CD4-positive, CD25-positive, alpha-beta regulatory T cell (primary cell): ENCODE results near the gene PREX1. TPM values are rescaled to one million over a fixed set of nuclear protein-coding genes. Genes with fewer than 3 reads are reported as not detected.

Experiments used
- ATAC-seq, 2 donors: fragments of 150-1000 bp; cut with Tn5 transposase; one replicate each; pipeline ENCODE4 v1.10.0; 2021; ENCODE audit warnings: low read depth in 2 of 2, moderate number of reproducible peaks in 2 of 2, moderate library complexity in 1 of 2
- DNase-seq, 3 donors: peaks; one replicate each; pipeline versions ENCODE4 v3.0.0 to v3.0.0-alpha.2; 2012 to 2022; ENCODE audit warnings: mixed read lengths in 1 of 3
- H3K27ac ChIP-seq: one replicate; pipeline ENCODE4 v1.7.0; 2013; ENCODE audit warnings: mild to moderate bottlenecking, low read length; ENCODE audit not compliant: insufficient read depth, poor library complexity, severe bottlenecking
- H3K27me3 ChIP-seq: one replicate; pipeline ENCODE4 v1.7.0; 2013; ENCODE audit warnings: low read length; ENCODE audit not compliant: control insufficient read depth, insufficient read depth
- H3K36me3 ChIP-seq: one replicate; pipeline ENCODE4 v1.7.0; 2013; ENCODE audit warnings: mild to moderate bottlenecking, low read length, moderate library complexity; ENCODE audit not compliant: control insufficient read depth, insufficient read depth
- H3K4me1 ChIP-seq: 2 replicates; pipeline ENCODE4 v1.7.0; 2013; ENCODE audit warnings: mild to moderate bottlenecking, low read length; ENCODE audit not compliant: insufficient read depth, control insufficient read depth, poor library complexity, severe bottlenecking
- H3K4me3 ChIP-seq: one replicate; pipeline ENCODE4 v1.7.0; 2013; ENCODE audit warnings: low read depth, mild to moderate bottlenecking, low read length, moderate library complexity
- H3K9me3 ChIP-seq, 2 experiments: 1 replicate in 1 of 2; 2 replicates in 1 of 2; pipeline ENCODE4 v1.7.0; 2013; ENCODE audit warnings: low read length in 2 of 2, mild to moderate bottlenecking in 1 of 2, moderate library complexity in 1 of 2; ENCODE audit not compliant: control insufficient read depth in 2 of 2
- H3K27ac Mint-ChIP-seq, 3 donors: one replicate each; pipeline ENCODE4 v1.8.0; 2020 to 2022; ENCODE audit warnings: mild to moderate bottlenecking in 3 of 3, mixed read lengths in 3 of 3, moderate library complexity in 2 of 3
- H3K27me3 Mint-ChIP-seq: one replicate; pipeline ENCODE4 v1.8.0; 2022; ENCODE audit warnings: mild to moderate bottlenecking, mixed read lengths
- H3K36me3 Mint-ChIP-seq: one replicate; pipeline ENCODE4 v1.8.0; 2020; ENCODE audit warnings: mixed read lengths
- H3K4me1 Mint-ChIP-seq, 4 donors: one replicate each; pipeline ENCODE4 v1.8.0; 2020 to 2022; ENCODE audit warnings: mixed read lengths in 4 of 4, mild to moderate bottlenecking in 1 of 4
- H3K4me3 Mint-ChIP-seq, 4 donors: one replicate each; pipeline ENCODE4 v1.8.0; 2020 to 2022; ENCODE audit warnings: mild to moderate bottlenecking in 4 of 4, mixed read lengths in 4 of 4, moderate library complexity in 3 of 4
- H3K9me3 Mint-ChIP-seq, 7 donors: one replicate each; pipeline ENCODE4 v1.8.0; 2020 to 2022; ENCODE audit warnings: mixed read lengths in 7 of 7, mild to moderate bottlenecking in 3 of 7, moderate library complexity in 2 of 7
- polyA plus RNA-seq, 4 donors: library from polyadenylated mRNA; unstranded; fragments of 300-500 nt; fragmentation: Illumina TruSeq; gene quantifications; one replicate each; pipeline ENCODE4 v1.2.3, GENCODE V29; 2021
- total RNA-seq: library from RNA; stranded (reverse); gene quantifications from one replicate; pipeline ENCODE4 v1.2.3, GENCODE V29; 2022

Gene PREX1
- total and polyA plus RNA-seq, 5 donors from 2014 or later = 40.8 to 264 (median 57.0) TPM

DNA sequence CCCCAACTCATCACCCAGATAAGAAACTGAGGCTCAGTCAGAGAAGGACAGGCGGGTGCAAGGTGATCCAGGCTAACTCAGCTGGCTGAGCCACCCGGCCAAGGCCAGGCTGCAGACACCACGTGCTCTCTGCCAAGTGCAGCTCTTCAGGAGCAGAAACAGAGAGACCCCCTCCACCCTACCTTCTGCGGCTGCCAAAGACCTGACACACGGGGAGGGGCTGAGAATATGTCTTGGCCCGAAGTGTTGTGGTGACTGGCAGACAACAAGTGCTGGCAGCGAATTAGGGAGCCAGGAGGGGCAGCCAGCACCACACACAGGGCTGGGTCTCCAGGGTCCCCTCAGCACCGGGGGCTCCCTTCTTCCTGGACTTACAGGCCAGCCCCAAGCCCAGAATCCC is 22.5 kb downstream of the PREX1 start:
- H3K27ac ChIP-seq = no peak overlapping the region
- no peak overlapping the region for H3K4me3 Mint-ChIP-seq
- H3K27ac Mint-ChIP-seq = peak overlapping the region in 1 of 3 donors; percentile 63
- peaks cover 57% of the 10 kb centered on the region for H3K36me3 ChIP-seq
- no peaks in the 10 kb centered on the region for H3K27me3 ChIP-seq
- peaks cover 0 to 3% (median 0%) of the 10 kb centered on the region in 7 donors for H3K9me3 Mint-ChIP-seq
- H3K9me3 ChIP-seq = peaks cover 6 to 9% of the 10 kb centered on the region in 2 experiments
- H3K27me3 Mint-ChIP-seq = no peaks in the 10 kb centered on the region
- peaks cover 6 to 96% (median 62%) of the 10 kb centered on the region in 4 donors for H3K4me1 Mint-ChIP-seq
- DNase-seq (no peak), ATAC-seq (no peak)
- peaks cover 58% of the 10 kb centered on the region for H3K36me3 Mint-ChIP-seq
- no peak overlapping the region for H3K4me3 ChIP-seq
- peaks cover 58% of the 10 kb centered on the region for H3K4me1 ChIP-seq

DNA sequence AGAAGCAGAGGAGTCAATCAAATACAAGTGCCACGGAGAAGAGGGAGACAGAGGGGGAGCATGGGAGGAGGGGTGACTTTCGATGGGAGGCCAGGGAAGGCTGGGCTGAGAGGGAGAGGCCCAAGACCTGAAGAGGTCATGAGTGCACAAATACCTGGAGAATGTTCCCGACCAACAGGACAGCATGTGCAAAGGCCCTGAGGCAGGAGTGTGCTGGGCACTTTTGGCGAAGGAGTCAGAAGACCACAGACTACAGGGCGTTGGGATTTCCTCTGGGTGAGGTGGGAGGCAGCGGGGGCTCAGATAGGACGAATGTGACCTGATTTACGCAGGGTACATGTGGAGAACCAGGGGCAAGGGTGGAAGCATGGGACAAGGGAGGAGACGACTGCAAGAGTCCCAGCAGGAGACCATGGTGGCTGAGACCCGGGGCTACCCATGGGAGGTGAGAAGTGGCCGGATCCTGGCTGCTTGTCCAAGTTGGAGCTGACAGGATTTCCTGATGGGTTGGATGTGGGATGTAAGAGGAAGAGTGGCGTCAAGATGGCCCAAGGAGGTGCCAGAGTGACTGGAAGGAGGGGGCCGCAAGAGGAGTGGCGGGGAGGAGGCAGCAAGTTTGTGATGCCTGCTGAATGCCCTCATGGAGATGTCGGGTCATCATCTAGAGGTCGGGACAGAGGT is 23.4 kb downstream of the PREX1 start:
- peak overlapping the region in 2 of 3 donors; percentile 88 to 95 for H3K27ac Mint-ChIP-seq
- Histone ChIP-seq H3K4me1 (peaks cover 58% of the 10 kb centered on the region), H3K27me3 (no peaks in the 10 kb centered on the region), H3K36me3 (peaks cover 59% of the 10 kb centered on the region), H3K9me3 (peaks cover 6 to 9% of the 10 kb centered on the region in 2 experiments), H3K4me3 (peak overlapping the region; percentile 2), H3K27ac (no peak overlapping the region)
- H3K9me3 Mint-ChIP-seq = peaks cover 0 to 3% (median 0%) of the 10 kb centered on the region in 7 donors
- peaks cover 6 to 96% (median 65%) of the 10 kb centered on the region in 4 donors for H3K4me1 Mint-ChIP-seq
- no peak for DNase-seq
- no peak for ATAC-seq
- H3K4me3 Mint-ChIP-seq = peak overlapping the region in 2 of 4 donors; percentile 43 to 87
- H3K36me3 Mint-ChIP-seq = peaks cover 56% of the 10 kb centered on the region
- H3K27me3 Mint-ChIP-seq = no peaks in the 10 kb centered on the region

DNA sequence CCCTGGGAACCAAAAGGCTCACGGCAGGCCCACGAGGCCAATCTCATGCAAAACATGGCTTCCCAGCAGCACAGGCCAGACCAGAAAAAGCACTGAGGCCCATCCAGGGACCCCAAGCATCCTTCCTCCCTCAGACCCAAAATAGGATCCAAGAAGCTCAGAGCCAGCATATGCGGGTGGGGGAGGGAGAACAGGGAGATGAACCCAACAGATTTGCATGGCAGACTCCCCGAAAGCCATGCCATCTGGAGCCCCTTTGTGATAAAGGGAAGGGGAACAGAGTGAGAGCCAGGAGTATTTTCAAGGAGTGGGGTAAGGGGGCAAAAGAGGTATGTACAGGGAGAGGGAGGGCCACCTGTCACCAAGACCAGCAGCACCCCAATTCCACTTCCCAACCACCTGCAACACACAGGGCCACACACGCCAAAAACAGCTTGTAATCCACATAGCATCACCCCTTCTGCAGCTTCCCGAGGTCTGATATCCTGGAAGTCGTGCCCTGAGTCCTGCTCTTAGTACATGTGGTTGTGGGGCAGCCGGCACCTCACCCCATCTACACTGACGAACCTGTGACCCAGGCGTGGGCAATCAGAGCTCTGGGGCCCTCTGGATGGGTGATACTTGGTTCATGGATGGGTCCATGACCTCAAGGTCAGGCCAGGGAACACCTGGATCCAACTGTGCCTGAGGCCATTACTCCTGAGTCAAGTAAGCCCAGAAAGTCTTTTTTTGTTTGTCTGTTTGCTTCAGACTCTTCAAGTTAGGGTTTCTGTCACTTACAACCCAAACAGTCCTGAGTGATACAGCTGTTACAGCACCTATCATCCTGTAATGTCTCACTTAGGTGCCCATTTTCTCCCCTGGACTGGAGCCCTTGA is 24.4 kb downstream of the PREX1 start:
- H3K9me3 Mint-ChIP-seq = peaks cover 0 to 3% (median 0%) of the 10 kb centered on the region in 7 donors
- peak overlapping the region in 2 of 4 donors; percentile 13 to 87 for H3K4me3 Mint-ChIP-seq
- Histone ChIP-seq H3K4me1 (peaks cover 61% of the 10 kb centered on the region), H3K27me3 (no peaks in the 10 kb centered on the region), H3K36me3 (peaks cover 54% of the 10 kb centered on the region), H3K4me3 (peak overlapping the region; percentile 2), H3K9me3 (peaks cover 6 to 9% of the 10 kb centered on the region in 2 experiments), H3K27ac (no peak overlapping the region)
- H3K27ac Mint-ChIP-seq = peak overlapping the region in 2 of 3 donors; percentile 59 to 84
- ATAC-seq (no peak), DNase-seq (no peak)
- peaks cover 6 to 96% (median 59%) of the 10 kb centered on the region in 4 donors for H3K4me1 Mint-ChIP-seq
- no peaks in the 10 kb centered on the region for H3K27me3 Mint-ChIP-seq
- H3K36me3 Mint-ChIP-seq = peaks cover 47% of the 10 kb centered on the region

DNA sequence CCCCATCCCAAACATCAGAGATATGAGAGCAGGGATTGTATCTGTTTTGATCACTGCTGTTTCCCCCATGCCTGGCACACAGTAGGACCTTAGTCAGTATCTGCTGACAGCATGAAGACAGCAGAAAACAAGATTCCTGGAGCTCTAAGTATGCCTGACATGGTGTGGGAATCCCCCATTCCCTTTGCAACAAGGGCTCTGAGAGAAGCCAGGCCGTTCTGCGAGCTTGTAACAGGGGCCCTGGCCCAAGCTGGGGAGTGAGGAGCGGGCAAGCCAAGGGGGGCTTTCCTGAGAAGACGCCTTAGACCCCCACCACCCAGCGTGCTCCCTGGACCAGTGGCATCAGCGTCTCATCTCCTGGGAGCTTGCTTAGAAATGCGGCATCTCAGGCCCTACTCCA is 25.2 kb downstream of the PREX1 start:
- H3K9me3 ChIP-seq = peaks cover 6% of the 10 kb centered on the region in 2 experiments
- Mint-ChIP-seq H3K4me3 (peak overlapping the region in 2 of 4 donors; percentile 50 to 61), H3K4me1 (peaks cover 6 to 98% (median 63%) of the 10 kb centered on the region in 4 donors), H3K36me3 (peaks cover 44% of the 10 kb centered on the region), H3K9me3 (peaks cover 0 to 3% (median 0%) of the 10 kb centered on the region in 7 donors), H3K27me3 (no peaks in the 10 kb centered on the region), H3K27ac (peak overlapping the region in 2 of 3 donors; percentile 84 to 85)
- no peak for DNase-seq
- H3K27me3 ChIP-seq = no peaks in the 10 kb centered on the region
- peaks cover 53% of the 10 kb centered on the region for H3K36me3 ChIP-seq
- H3K27ac ChIP-seq = no peak overlapping the region
- no peak for ATAC-seq
- peaks cover 69% of the 10 kb centered on the region for H3K4me1 ChIP-seq
- H3K4me3 ChIP-seq = peak overlapping the region; percentile 7

DNA sequence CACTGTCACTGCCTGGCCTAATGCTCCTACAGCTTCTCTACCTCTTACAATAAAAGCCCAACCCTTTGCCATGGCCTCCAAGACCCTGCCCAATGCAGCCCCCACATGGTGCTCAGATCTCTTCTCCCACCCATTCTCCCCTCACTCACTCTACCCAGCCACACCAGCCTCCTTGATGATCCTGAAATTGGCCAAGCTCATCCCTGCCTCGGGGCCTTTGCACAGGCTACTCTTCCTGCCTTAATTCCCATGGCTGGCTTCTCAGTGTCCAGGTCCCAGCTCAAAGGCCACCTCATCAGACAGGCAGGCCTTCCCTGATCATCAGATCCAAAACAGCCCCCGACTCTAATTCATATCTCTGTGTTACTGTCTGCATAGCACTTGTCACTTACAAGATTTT is 25.6 kb downstream of the PREX1 start:
- ATAC-seq = no peak
- H3K4me1 ChIP-seq = peaks cover 73% of the 10 kb centered on the region
- H3K36me3 ChIP-seq = peaks cover 51% of the 10 kb centered on the region
- H3K9me3 Mint-ChIP-seq = peaks cover 0 to 3% (median 0%) of the 10 kb centered on the region in 7 donors
- DNase-seq = no peak
- H3K4me1 Mint-ChIP-seq = peaks cover 2 to 98% (median 67%) of the 10 kb centered on the region in 4 donors
- H3K4me3 ChIP-seq = no peak overlapping the region
- H3K27me3 ChIP-seq = no peaks in the 10 kb centered on the region
- no peaks in the 10 kb centered on the region for H3K27me3 Mint-ChIP-seq
- peaks cover 40% of the 10 kb centered on the region for H3K36me3 Mint-ChIP-seq
- H3K9me3 ChIP-seq = peaks cover 2 to 3% of the 10 kb centered on the region in 2 experiments
- peak overlapping the region; percentile 15 to 63 (median 56) for H3K4me3 Mint-ChIP-seq
- no peak overlapping the region for H3K27ac ChIP-seq
- peak overlapping the region; percentile 20 to 91 (median 85) for H3K27ac Mint-ChIP-seq

DNA sequence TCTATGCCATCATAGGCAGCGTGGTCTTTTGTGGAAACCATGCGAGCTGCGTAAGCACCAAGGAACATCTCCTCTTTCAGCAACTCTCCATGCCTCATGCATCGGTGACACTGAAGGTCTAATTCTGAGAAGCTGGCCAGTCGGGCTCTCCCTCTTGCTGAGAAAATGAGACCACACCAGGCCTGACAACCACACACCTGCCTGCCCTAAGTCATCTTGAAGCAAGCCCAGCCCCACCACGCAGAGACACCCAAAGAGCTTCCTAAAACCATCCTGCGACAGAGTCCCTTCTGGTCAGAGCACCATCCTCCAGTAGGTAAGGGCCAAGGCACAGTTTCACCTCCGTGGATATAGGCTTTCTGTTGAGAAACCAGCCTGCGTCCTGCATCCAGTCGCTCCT is 26.6 kb downstream of the PREX1 start:
- Histone ChIP-seq H3K27me3 (no peaks in the 10 kb centered on the region), H3K27ac (no peak overlapping the region), H3K4me3 (no peak overlapping the region), H3K9me3 (no peaks in the 10 kb centered on the region), H3K36me3 (peaks cover 44% of the 10 kb centered on the region), H3K4me1 (peaks cover 77% of the 10 kb centered on the region)
- peak overlapping the region in 3 of 4 donors; percentile 54 to 76 (median 65) for H3K4me3 Mint-ChIP-seq
- no peak for DNase-seq
- ATAC-seq = no peak
- H3K9me3 Mint-ChIP-seq = no peaks in the 10 kb centered on the region
- H3K27ac Mint-ChIP-seq = peak overlapping the region in 2 of 3 donors; percentile 62 to 85
- H3K27me3 Mint-ChIP-seq = no peaks in the 10 kb centered on the region
- H3K36me3 Mint-ChIP-seq = peaks cover 31% of the 10 kb centered on the region
- peaks cover 0 to 90% (median 61%) of the 10 kb centered on the region in 4 donors for H3K4me1 Mint-ChIP-seq

DNA sequence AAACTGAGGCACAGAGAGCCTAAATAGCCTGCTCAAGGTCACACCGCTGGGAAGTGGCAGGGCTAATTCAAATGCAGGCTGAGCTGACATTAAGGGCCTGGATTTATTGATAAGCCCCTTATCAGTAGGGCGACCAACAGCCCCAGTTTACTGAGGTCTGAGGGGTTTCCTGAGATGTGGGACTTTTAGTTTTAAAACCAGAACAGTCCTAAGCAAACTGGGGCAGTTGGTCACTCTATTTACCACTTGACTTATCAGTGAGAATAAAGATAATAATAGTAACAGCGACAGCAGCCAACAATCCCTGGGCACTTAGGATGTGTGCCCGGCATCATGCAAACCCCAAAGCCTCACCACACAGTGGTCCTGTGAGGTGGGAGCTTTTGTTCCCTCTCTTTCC is 27.6 kb downstream of the PREX1 start:
- Mint-ChIP-seq H3K27me3 (no peaks in the 10 kb centered on the region), H3K27ac (no peak overlapping the region), H3K4me3 (peak overlapping the region in 1 of 4 donors; percentile 28), H3K4me1 (peaks cover 1 to 90% (median 64%) of the 10 kb centered on the region in 4 donors), H3K9me3 (no peaks in the 10 kb centered on the region), H3K36me3 (peaks cover 34% of the 10 kb centered on the region)
- DNase-seq (no peak), ATAC-seq (no peak)
- peaks cover 70% of the 10 kb centered on the region for H3K4me1 ChIP-seq
- peaks cover 39% of the 10 kb centered on the region for H3K36me3 ChIP-seq
- H3K9me3 ChIP-seq = no peaks in the 10 kb centered on the region
- no peaks in the 10 kb centered on the region for H3K27me3 ChIP-seq
- H3K27ac ChIP-seq = no peak overlapping the region
- peak overlapping the region; percentile 32 for H3K4me3 ChIP-seq
